Stimulated activated naive CD8-positive, alpha-beta T cell treated with anti-CD3 and anti-CD28 coated beads, Interleukin-15, Interleukin-2, amounts not matched to agents 100 ng/mL and 50 ng/mL, for 24 hours (primary cell): Measurements from ENCODE around the gene TRAPPC11.

Experiments used
- H3K27ac Mint-ChIP-seq: one replicate; pipeline ENCODE4 v1.8.0; 2021; ENCODE audit warnings: mild to moderate bottlenecking, mixed read lengths
- H3K27me3 Mint-ChIP-seq: one replicate; pipeline ENCODE4 v1.8.0; 2021; ENCODE audit warnings: mixed read lengths
- H3K36me3 Mint-ChIP-seq: one replicate; pipeline ENCODE4 v1.8.0; 2021; ENCODE audit warnings: low read depth, mixed read lengths
- H3K4me1 Mint-ChIP-seq: one replicate; pipeline ENCODE4 v1.8.0; 2021; ENCODE audit warnings: low read depth, mixed read lengths
- H3K4me3 Mint-ChIP-seq: one replicate; pipeline ENCODE4 v1.8.0; 2021; ENCODE audit warnings: mild to moderate bottlenecking, mixed read lengths
- H3K9me3 Mint-ChIP-seq: one replicate; pipeline ENCODE4 v1.8.0; 2021; ENCODE audit warnings: mixed read lengths

Gene TRAPPC11

DNA sequence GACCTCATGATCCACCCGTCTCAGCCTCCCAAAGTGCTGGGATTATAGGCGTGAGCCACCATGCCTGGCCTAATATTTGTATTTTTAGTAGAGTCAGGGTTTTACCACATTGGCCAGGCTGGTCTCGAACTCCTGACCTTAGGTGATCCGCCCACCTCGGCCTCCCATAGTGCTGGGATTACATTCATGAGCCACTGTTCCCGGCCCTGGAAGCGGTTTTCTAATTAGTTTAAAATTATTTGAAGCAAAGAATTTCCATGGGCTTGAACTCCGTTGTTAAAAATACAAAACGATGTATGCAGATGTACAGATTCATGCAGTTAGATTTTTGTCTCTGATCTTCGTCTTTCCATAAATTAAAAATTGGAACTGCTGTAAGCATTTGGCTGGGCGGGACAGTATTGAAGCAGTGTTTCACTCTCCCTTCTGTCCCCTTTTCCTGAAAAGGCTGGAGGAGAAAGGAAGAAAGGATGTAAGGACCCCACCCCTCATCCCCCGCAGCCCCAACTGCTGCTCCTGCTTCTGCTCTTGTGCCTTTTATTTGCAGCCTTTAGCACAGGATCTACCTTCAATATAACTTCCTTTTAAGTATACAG lies 12.0 kb downstream of the TRAPPC11 start:
- H3K4me3 Mint-ChIP-seq, result no peak overlapping the region
- H3K9me3 Mint-ChIP-seq, result no peaks in the 10 kb centered on the region
- H3K36me3 Mint-ChIP-seq, result peaks cover 60% of the 10 kb centered on the region
- no peaks in the 10 kb centered on the region for H3K4me1 Mint-ChIP-seq
- H3K27ac Mint-ChIP-seq, result no peak overlapping the region
- no peaks in the 10 kb centered on the region for H3K27me3 Mint-ChIP-seq

DNA sequence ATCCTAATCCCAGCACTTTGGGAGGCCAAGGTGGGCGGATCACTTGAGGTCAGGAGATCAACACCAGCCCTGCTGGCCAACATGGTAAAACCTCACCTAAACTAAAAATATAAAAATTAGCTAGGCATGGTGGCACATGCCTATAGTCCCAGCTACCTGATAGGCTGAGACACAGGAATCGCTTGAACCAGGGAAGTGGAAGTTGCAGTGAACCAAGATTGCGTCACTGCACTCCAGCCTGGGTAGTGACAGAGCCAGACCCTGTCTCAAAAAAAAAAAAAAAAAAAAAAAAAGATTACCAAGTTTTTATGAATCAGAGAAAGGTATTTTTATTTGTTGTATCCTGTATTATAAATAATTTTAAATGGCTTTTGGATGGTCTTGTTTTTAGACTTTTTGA lies 15.1 kb downstream of the TRAPPC11 start:
- no peak overlapping the region for H3K4me3 Mint-ChIP-seq
- no peaks in the 10 kb centered on the region for H3K4me1 Mint-ChIP-seq
- no peaks in the 10 kb centered on the region for H3K27me3 Mint-ChIP-seq
- H3K36me3 Mint-ChIP-seq, result peaks cover 52% of the 10 kb centered on the region
- no peaks in the 10 kb centered on the region for H3K9me3 Mint-ChIP-seq
- H3K27ac Mint-ChIP-seq, result no peak overlapping the region

DNA sequence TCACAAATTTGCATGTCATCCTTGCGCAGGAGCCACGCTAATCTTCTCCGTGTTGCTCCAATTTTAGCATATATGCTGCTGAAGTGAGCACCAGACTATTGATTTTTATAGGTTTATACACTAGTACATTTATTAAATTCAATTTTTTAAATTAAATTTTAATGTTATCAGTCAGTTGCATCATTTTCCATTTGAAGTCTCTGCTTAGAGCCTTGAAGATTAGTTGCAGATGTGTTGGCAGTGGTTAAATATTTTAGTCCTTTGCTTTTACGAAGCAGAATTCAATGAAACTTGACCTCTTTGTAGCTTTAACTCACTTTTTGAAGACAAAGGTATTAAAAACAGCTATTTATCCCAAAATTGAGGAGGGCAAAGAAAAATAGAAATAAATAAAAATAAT lies 16.5 kb downstream of the TRAPPC11 start:
- Mint-ChIP-seq H3K9me3 (no peaks in the 10 kb centered on the region), H3K36me3 (peaks cover 56% of the 10 kb centered on the region), H3K4me3 (no peak overlapping the region), H3K27ac (no peak overlapping the region), H3K4me1 (no peaks in the 10 kb centered on the region), H3K27me3 (no peaks in the 10 kb centered on the region)

DNA sequence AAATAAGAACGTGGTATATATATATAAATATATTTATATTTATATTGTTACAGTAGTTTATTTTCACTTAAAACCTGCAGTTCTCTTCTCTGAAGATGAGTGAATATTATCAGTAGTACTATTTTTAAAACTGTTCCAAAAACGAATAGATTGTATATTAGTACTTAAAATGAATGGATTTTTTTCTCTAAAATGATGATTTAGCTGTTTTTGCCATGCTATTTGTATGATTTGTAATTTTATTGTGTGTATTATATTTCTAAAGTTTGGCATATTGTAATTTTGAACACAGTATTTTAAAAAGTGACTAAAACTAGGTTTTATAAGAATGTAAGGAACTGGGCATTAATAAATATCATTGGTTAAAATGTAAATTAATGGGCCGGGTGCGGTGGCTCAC lies 22.0 kb downstream of the TRAPPC11 start:
- Mint-ChIP-seq H3K9me3 (no peaks in the 10 kb centered on the region), H3K4me1 (no peaks in the 10 kb centered on the region), H3K27me3 (no peaks in the 10 kb centered on the region), H3K27ac (no peak overlapping the region), H3K36me3 (peaks cover 52% of the 10 kb centered on the region), H3K4me3 (no peak overlapping the region)

DNA sequence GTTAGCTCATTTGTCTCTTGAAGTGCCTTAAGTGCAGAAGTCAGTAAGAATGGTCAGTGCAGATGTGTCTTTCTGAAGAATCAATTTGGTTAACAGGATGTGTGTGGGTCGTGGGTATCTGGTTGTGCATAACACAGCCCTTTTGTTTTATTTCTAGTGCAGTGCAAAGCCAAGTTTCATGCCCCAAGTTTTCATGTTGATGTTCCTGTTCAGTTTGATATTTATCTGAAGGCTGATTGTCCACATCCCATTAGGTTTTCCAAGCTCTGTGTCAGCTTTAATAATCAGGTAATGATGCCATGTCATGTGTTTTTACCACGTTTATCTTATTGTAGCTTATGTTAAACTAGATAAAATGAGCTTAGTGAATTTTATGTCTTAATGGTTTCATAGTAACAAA lies 27.4 kb downstream of the TRAPPC11 start:
- H3K27ac Mint-ChIP-seq, result no peak overlapping the region
- H3K4me3 Mint-ChIP-seq, result no peak overlapping the region
- no peaks in the 10 kb centered on the region for H3K4me1 Mint-ChIP-seq
- no peaks in the 10 kb centered on the region for H3K27me3 Mint-ChIP-seq
- peaks cover 48% of the 10 kb centered on the region for H3K36me3 Mint-ChIP-seq
- H3K9me3 Mint-ChIP-seq, result no peaks in the 10 kb centered on the region

DNA sequence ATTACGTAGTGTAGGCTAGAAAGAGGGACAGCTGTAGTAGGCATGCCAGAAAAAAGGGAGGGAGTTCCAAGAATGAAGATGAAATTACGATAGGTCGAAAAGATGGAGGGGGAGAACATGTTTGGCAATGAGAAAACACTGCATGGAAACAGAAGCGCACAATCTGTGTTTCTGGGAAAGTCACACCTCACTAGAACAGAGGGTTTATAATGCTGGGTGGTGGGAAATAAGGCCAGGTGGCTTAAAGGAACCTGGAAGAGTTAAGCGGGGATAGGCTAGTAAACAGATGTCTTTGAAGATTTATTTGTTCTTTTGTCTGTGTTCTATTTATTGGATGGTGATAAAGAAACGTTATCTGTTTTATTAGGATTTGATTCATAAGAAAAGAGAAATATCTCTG lies 29.1 kb downstream of the TRAPPC11 start:
- Mint-ChIP-seq H3K4me3 (no peak overlapping the region), H3K27ac (no peak overlapping the region)

DNA sequence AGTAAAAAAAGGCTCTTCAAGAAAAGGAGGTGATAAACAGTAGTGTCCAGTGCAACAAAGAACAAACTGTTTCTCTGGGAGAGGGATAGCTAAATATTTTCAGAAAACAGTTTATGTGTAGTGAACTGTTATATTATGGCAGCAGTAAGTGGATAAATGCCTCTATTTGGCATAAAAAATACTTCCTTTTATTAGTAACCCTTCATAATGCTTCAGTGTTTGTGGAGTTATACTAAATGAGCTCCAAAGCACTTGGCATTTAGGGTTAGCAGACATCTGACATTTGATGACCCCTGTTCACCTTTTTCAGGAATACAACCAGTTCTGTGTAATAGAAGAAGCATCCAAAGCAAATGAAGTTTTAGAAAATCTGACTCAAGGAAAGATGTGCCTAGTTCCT lies 31.9 kb downstream of the TRAPPC11 start:
- H3K4me3 Mint-ChIP-seq, result no peak overlapping the region
- H3K9me3 Mint-ChIP-seq, result no peaks in the 10 kb centered on the region
- no peaks in the 10 kb centered on the region for H3K27me3 Mint-ChIP-seq
- H3K27ac Mint-ChIP-seq, result peak overlapping the region; percentile 38
- no peaks in the 10 kb centered on the region for H3K4me1 Mint-ChIP-seq
- peaks cover 56% of the 10 kb centered on the region for H3K36me3 Mint-ChIP-seq

More for the DNA sequence above, 29.1 kb downstream of the TRAPPC11 start:
- peaks cover 51% of the 10 kb centered on the region for H3K36me3 Mint-ChIP-seq
- no peaks in the 10 kb centered on the region for H3K4me1 Mint-ChIP-seq
- H3K27me3 Mint-ChIP-seq, result no peaks in the 10 kb centered on the region
- no peaks in the 10 kb centered on the region for H3K9me3 Mint-ChIP-seq

DNA sequence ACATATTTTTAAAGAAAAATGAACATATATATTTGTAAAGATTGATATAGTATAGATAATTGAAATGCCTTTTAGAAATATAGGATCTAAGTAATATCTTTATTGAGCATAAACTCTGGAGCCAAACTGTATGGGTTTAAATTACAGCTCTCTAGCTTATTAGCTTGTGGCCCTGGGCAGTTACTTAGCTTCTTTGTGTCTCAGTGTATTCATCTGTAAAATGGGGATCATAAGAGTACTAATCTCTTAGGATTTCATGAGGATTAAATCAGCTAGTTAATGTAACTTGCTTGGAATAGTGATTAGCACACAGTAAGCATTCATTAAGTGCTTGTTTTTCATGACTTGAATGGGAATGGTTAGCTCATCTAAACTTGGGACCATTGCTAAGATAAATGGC lies 32.8 kb downstream of the TRAPPC11 start:
- no peaks in the 10 kb centered on the region for H3K9me3 Mint-ChIP-seq
- no peaks in the 10 kb centered on the region for H3K4me1 Mint-ChIP-seq
- peaks cover 58% of the 10 kb centered on the region for H3K36me3 Mint-ChIP-seq
- no peak overlapping the region for H3K4me3 Mint-ChIP-seq
- H3K27me3 Mint-ChIP-seq, result no peaks in the 10 kb centered on the region
- H3K27ac Mint-ChIP-seq, result no peak overlapping the region

DNA sequence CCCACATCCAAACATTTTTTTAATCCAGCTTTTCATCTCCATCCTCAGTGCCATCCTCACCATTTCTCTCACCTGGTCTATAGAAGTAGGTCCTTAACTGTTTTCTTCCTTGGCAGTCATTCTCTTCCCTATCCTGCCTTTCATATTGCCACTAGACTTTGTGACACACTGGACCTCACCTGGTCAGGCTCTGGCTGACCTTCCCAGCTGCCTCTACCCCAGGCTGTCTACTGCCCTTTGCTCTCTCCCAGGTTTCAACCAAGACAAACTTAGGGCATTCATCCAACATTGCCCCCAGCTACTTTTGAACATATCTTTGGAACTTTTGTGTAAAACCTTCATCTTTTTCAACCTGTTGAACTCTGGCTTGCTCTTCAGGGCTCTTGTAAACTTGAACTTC lies 39.8 kb downstream of the TRAPPC11 start:
- Mint-ChIP-seq H3K27ac (no peak overlapping the region), H3K36me3 (peaks cover 72% of the 10 kb centered on the region), H3K9me3 (no peaks in the 10 kb centered on the region), H3K4me3 (no peak overlapping the region), H3K27me3 (no peaks in the 10 kb centered on the region), H3K4me1 (no peaks in the 10 kb centered on the region)

DNA sequence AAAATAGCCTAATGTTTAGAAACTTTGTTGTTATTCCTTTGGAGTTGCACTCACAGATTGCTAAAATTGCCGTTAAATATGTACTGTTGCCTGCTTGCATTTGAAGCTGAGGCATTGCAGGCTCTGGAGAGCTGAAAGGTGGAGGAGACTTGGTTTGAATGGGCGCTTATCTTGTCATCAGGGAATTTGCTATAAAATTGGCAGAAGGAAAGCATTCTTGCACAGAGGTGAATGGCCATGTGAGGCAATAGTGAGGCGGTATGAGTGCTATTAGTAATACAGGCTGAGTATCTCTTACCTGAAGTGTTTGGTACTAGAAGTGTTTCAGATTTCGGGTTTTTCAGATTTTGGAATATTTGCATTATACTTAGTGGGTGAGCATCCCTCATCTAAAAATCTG lies 41.3 kb downstream of the TRAPPC11 start:
- no peak overlapping the region for H3K27ac Mint-ChIP-seq
- peaks cover 74% of the 10 kb centered on the region for H3K36me3 Mint-ChIP-seq
- H3K27me3 Mint-ChIP-seq, result no peaks in the 10 kb centered on the region
- H3K4me1 Mint-ChIP-seq, result no peaks in the 10 kb centered on the region
- H3K9me3 Mint-ChIP-seq, result no peaks in the 10 kb centered on the region
- H3K4me3 Mint-ChIP-seq, result no peak overlapping the region

DNA sequence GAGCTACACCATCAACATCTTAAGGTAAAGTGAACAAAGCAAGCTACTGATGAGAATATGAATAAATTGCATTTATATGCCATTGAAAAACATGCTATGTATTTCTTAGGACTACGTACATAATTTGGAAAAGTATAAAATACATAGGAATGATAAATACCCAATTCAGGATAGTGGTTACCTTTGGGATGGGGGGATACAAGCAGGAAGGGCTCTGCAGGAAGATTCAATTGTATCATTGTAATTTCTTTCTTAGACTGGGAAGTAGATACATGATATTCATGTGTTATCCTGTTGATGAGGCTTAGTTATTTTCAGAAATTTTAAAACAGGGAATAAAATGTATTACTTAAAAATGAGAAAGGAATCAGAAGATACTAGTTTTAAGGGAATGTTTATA lies 43.4 kb downstream of the TRAPPC11 start:
- Mint-ChIP-seq H3K4me1 (no peaks in the 10 kb centered on the region), H3K27me3 (no peaks in the 10 kb centered on the region), H3K9me3 (no peaks in the 10 kb centered on the region), H3K4me3 (no peak overlapping the region), H3K27ac (no peak overlapping the region), H3K36me3 (peaks cover 67% of the 10 kb centered on the region)

DNA sequence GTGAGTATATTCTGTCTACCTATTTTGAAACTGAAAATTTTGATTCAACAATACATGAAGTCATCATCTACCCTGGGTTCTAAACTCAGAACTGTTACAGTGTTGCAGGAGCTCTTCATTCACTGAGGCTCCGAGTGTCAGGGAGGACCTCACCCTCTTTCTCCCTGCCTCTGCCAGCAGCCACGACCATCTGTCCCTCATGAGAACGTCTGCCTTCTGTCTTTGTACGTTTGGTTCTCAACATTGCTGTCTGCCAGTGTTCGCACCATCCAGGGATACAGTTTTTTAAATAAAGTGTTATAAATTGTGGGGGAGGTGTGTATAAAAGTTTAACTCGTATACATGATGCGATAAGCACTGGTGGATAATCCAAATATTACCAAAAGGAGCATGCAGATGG lies 55.5 kb downstream of the TRAPPC11 start:
- no peaks in the 10 kb centered on the region for H3K27me3 Mint-ChIP-seq
- H3K36me3 Mint-ChIP-seq, result peaks cover 19% of the 10 kb centered on the region
- H3K27ac Mint-ChIP-seq, result no peak overlapping the region
- H3K4me3 Mint-ChIP-seq, result no peak overlapping the region
- no peaks in the 10 kb centered on the region for H3K9me3 Mint-ChIP-seq
- no peaks in the 10 kb centered on the region for H3K4me1 Mint-ChIP-seq

DNA sequence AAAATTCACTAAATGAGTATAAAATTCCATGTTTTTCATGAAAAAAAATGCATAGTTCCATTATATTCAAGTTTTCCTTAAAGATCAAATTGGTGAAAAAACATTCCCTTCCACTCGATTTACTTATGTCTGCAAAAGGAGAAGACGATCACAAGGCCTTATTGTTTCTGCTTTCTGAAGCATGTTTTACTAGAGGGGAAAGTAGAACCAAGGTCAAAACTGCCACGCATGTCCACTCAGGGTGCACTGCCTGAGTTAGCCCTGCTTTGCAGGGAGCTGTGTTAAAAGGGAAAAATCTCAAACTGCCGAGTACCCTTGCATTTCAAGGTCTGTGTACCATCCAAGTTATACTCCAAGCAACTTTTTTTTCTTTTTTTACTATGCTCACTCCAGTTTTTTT lies 57.2 kb downstream of the TRAPPC11 start:
- Mint-ChIP-seq H3K4me1 (peaks cover 1% of the 10 kb centered on the region), H3K27ac (no peak overlapping the region), H3K9me3 (no peaks in the 10 kb centered on the region), H3K4me3 (no peak overlapping the region), H3K36me3 (peaks cover 17% of the 10 kb centered on the region), H3K27me3 (peaks cover 1% of the 10 kb centered on the region)

DNA sequence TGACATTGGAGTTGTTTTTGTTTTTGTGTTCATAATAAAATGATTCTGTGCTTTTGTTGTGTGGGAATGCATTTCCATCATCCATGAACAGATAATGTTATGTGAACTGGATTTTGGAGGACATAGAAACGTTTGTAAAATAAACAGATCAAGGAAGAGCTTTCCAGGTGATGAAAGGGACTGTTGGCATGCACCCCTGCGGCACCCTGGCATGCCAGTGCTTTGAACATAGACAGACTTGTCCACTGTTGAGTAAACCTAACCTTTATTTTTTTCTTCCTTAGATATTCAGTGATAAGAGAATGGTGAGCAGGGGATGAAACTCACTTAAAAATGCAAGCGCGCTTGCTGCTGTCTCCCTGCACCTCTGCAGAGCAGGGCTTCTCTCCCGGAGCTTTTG lies 59.8 kb downstream of the TRAPPC11 start:
- H3K9me3 Mint-ChIP-seq, result no peaks in the 10 kb centered on the region
- no peak overlapping the region for H3K4me3 Mint-ChIP-seq
- no peaks in the 10 kb centered on the region for H3K36me3 Mint-ChIP-seq
- H3K27me3 Mint-ChIP-seq, result peaks cover 10% of the 10 kb centered on the region
- no peak overlapping the region for H3K27ac Mint-ChIP-seq
- H3K4me1 Mint-ChIP-seq, result peaks cover 14% of the 10 kb centered on the region

DNA sequence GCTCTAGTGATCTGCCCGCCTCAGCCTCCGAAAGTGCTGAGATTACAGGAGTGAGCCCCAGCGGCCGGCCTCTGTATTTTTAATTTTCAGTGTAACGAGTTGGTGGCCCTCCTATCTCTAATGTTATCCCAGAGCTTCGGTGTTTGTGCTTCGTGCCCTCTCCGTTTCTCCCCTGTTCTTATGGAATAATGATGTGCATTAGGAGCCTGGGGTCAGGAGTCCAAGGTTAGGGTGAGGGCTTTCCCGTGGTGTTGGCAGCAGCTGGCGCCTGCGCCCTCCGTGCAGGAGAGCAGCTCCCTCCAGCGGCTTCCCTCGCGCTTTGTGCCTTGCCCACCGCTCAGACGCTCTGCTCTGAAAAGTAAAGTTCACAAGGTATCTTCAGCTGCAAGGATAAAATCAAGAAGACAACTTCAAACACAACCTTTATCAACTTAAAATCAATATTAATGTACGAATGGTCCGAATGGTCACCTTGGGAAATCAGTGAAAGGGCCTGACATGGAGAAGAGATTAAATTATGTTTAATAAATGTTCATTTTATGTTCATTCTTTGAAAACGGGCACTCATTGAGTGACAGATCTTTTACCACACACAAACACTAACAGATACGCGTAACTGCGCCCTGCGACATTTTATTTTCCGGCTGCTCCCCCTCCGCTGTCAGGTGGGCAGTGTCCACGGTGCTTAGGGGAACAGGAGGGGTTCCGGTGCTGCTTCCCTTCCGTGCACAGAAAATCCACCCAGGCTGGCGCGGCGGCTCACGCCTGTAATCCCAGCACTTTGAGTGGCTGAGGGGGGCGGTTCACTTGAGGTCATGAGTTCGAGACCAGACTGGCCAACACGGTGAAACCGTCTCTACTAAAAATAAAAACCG lies 62.4 kb downstream of the TRAPPC11 start:
- Mint-ChIP-seq H3K9me3 (no peaks in the 10 kb centered on the region), H3K27ac (peak overlapping the region; percentile 68), H3K36me3 (no peaks in the 10 kb centered on the region), H3K4me3 (peak overlapping the region; percentile 75), H3K4me1 (peaks cover 14% of the 10 kb centered on the region), H3K27me3 (peaks cover 10% of the 10 kb centered on the region)
